OCI-LY1 (cell line): ENCODE data around the gene MOK.

Experiments
- H2AFZ ChIP-seq: fragments of 200-600 bp; sonication (generic), shearing (Covaris generic); 2 replicates; pipeline ENCODE4 v1.6.0; 2014; ENCODE audit warnings: antibody characterized with exemption, mild to moderate bottlenecking, low read length
- H3F3A ChIP-seq: fragments of 200-600 bp; sonication (generic), shearing (Covaris generic); 2 replicates; pipeline ENCODE4 v1.6.0; 2014; ENCODE audit warnings: mild to moderate bottlenecking, antibody characterized with exemption, low read length, moderate library complexity; ENCODE audit not compliant: insufficient read depth
- H3K27ac ChIP-seq: fragments of 200-600 bp; sonication (generic); 2 replicates; pipeline ENCODE4 v1.5.1; 2014; ENCODE audit warnings: low read length, mixed run types, mild to moderate bottlenecking, low read depth; ENCODE audit not compliant: poor library complexity, severe bottlenecking
- H3K27me3 ChIP-seq: fragments of 200-600 bp; sonication (generic); 2 replicates; pipeline ENCODE4 v1.6.0; 2014; ENCODE audit warnings: antibody characterized with exemption, mild to moderate bottlenecking, low read length, moderate library complexity; ENCODE audit not compliant: insufficient read depth
- H3K36me3 ChIP-seq: fragments of 200-600 bp; sonication (generic); 2 replicates; pipeline ENCODE4 v1.6.1; 2014; ENCODE audit warnings: mild to moderate bottlenecking, antibody characterized with exemption, low read length, moderate library complexity, mixed read lengths; ENCODE audit not compliant: insufficient read depth
- H3K4me1 ChIP-seq: fragments of 200-600 bp; sonication (generic); 2 replicates; pipeline ENCODE4 v1.5.1; 2014; ENCODE audit warnings: mild to moderate bottlenecking, low read length, moderate library complexity; ENCODE audit not compliant: insufficient read depth, severe bottlenecking
- H3K4me2 ChIP-seq: fragments of 200-600 bp; sonication (generic), shearing (Covaris generic); 2 replicates; pipeline ENCODE4 v1.6.1; 2014; ENCODE audit warnings: low read length
- H3K4me3 ChIP-seq: fragments of 200-600 bp; sonication (generic); 2 replicates; pipeline ENCODE4 v1.5.1; 2014; ENCODE audit warnings: low read length, low read depth, mild to moderate bottlenecking, mixed read lengths; ENCODE audit not compliant: poor library complexity, severe bottlenecking
- H3K79me2 ChIP-seq: fragments of 200-600 bp; shearing (Covaris generic); 2 replicates; pipeline ENCODE4 v1.6.1; 2016; ENCODE audit warnings: mixed run types, low read length, mixed read lengths; ENCODE audit not compliant: insufficient read depth
- H3K9ac ChIP-seq: fragments of 200-600 bp; sonication (generic), shearing (Covaris generic); 2 replicates; pipeline ENCODE4 v1.6.1; 2014; ENCODE audit warnings: mild to moderate bottlenecking, low read length, mixed read lengths
- H3K9me2 ChIP-seq: fragments of 200-600 bp; sonication (generic), shearing (Covaris generic); 2 replicates; pipeline ENCODE4 v1.6.1; 2014; ENCODE audit warnings: low read depth, mild to moderate bottlenecking, low read length, mixed read lengths
- H3K9me3 ChIP-seq: fragments of 200-600 bp; shearing (Covaris generic); 2 replicates; pipeline ENCODE4 v1.6.1; 2014; ENCODE audit warnings: low read length, mixed read lengths
- H4K20me1 ChIP-seq: fragments of 200-600 bp; sonication (generic), shearing (Covaris generic); 2 replicates; pipeline ENCODE4 v1.6.0; 2016; ENCODE audit warnings: mild to moderate bottlenecking, low read length; ENCODE audit not compliant: insufficient read depth
- CTCF ChIP-seq: fragments of 200-600 bp; sonication (generic), shearing (Covaris generic); IDR thresholded peaks from 2 replicates; pipeline ENCODE4 v1.5.1; 2017; ENCODE audit warnings: mild to moderate bottlenecking, antibody characterized with exemption, low read length, moderate library complexity, mixed read lengths
- EZH2 ChIP-seq: fragments of 200-600 bp; sonication (generic), shearing (Covaris generic); IDR thresholded peaks from 2 replicates; pipeline ENCODE4 v1.8.0; 2017; ENCODE audit warnings: borderline replicate concordance, mixed run types, mild to moderate bottlenecking, antibody characterized with exemption, low read length, moderate library complexity, mixed read lengths

MOK gene

DNA sequence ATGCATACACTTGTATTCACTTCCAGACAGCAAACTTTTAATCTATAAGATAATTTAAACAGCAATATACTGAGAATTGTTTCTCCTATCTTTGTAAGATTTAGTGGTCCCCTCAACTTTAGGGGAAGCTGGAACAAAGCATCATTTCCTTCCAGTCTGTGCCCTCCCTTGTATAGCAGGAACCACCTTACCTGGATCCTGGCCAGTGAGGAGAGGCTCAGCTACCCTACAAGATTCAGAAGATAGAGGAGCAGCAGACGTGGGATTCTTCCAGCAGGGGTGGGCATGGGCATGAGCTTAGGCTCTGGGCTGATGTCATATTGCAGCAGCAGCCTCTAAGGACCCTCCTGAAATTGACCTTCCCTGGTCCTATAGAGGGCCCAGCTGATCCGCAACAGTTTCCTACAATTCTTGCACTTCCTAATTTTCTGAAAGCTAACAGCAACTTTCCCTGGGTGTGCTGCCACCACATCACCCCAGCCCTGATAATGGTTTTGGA lies 21.3 kb downstream of the MOK start:
- Histone ChIP-seq H4K20me1 (no peaks in the 10 kb centered on the region), H3K4me1 (no peaks in the 10 kb centered on the region), H3K27me3 (no peaks in the 10 kb centered on the region), H3K9ac (no peak overlapping the region), H3K9me2 (no peaks in the 10 kb centered on the region), H3K79me2 (no peaks in the 10 kb centered on the region), H3K27ac (no peak overlapping the region), H2AFZ (no peak overlapping the region), H3F3A (no peaks in the 10 kb centered on the region), H3K4me3 (no peak overlapping the region), H3K36me3 (no peaks in the 10 kb centered on the region), H3K9me3 (no peaks in the 10 kb centered on the region), H3K4me2 (no peak overlapping the region)
- no peak for TF ChIP-seq CTCF
- TF ChIP-seq EZH2 = no peak

DNA sequence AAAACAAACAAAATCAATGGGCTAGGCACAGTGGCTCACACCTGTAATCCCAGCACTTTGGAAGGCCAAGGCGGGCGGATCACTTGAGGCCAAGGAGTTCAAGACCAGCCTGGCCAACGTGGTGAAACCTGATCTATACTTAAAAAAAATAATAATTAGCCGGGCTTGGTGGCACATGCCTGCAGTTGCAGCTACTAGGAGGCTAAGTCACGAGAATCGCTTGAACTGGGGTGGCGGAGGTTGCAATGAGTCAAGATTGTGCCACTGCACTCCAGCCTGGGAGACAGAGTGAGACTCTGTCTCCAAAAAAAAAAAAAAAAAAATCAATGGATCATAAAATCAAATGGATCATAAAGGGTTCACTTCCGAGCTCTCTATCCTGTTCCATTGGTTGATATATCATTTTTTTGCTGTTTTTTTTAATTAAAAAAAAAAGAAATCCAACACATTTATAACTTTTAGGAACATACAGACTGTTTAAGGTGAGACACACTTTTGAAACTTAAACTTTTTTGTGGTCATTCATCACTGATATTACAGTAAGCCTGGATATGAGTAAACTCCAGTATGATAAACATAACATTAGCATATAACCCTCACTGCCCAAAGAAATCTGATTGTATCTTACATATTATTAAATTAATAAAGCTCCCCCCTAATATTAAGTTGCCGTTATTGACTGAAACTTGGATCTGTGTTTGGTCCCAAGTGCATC lies 22.1 kb downstream of the MOK start:
- H3K4me2 ChIP-seq = no peak overlapping the region
- H3K27me3 ChIP-seq = no peaks in the 10 kb centered on the region
- no peaks in the 10 kb centered on the region for H3K36me3 ChIP-seq
- H3K4me3 ChIP-seq = no peak overlapping the region
- TF ChIP-seq EZH2 (no peak), CTCF (no peak)
- no peaks in the 10 kb centered on the region for H4K20me1 ChIP-seq
- no peak overlapping the region for H3K27ac ChIP-seq
- H3K9ac ChIP-seq = no peak overlapping the region
- no peaks in the 10 kb centered on the region for H3K4me1 ChIP-seq
- no peak overlapping the region for H2AFZ ChIP-seq
- H3K9me2 ChIP-seq = no peaks in the 10 kb centered on the region
- no peaks in the 10 kb centered on the region for H3F3A ChIP-seq
- H3K79me2 ChIP-seq = no peaks in the 10 kb centered on the region
- no peaks in the 10 kb centered on the region for H3K9me3 ChIP-seq

DNA sequence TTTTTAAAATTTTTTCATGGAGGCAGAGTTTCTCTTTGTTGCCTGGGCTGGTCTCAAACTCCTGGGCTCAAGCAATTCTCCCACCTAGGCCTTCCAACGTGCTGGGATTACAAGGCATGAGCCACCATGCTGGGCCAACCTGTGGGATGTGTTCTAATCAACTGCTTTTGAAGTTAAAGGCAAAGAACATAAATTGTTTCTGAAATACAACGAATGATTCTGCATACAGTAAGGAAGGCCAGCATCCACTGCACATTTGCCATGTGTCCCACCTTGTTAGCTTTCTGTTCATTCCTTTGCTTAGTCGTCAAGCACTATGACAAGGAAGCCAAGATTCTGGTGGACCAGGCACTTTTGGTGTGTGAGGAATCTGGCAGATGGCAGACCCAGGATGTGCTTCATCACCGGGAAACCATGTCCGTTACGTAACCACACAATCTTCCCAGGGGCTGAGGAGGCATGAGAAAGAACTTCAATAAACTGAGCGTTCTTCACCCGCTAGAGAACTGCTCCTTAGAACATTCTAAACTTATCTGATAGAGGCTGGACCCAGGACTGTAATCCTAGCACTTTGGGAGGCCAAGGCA lies 24.5 kb downstream of the MOK start:
- Histone ChIP-seq H3K27ac (no peak overlapping the region), H3K9me2 (no peaks in the 10 kb centered on the region), H3K36me3 (no peaks in the 10 kb centered on the region), H3K4me3 (no peak overlapping the region), H3K4me2 (no peak overlapping the region), H3K27me3 (no peaks in the 10 kb centered on the region), H3K4me1 (no peaks in the 10 kb centered on the region), H3F3A (no peaks in the 10 kb centered on the region), H4K20me1 (no peaks in the 10 kb centered on the region), H3K9me3 (no peaks in the 10 kb centered on the region), H3K9ac (no peak overlapping the region), H3K79me2 (no peaks in the 10 kb centered on the region), H2AFZ (no peak overlapping the region)
- no peak for TF ChIP-seq EZH2
- TF ChIP-seq CTCF = no peak
